Myocyte (in vitro differentiated cells): Measurements from ENCODE around the gene ADAM11. TPM values are rescaled to one million over a fixed set of nuclear protein-coding genes. Genes with fewer than 3 reads are reported as not detected.
A peak's percentile ranks its signal among the peaks of the same experiment; 100 is the strongest.
"Not testable (repeated sequence)": the region's sequence is repeated elsewhere in the genome, so short reads cannot be mapped to it uniquely, and the experiment has no call there.

Experiments used
- DNase-seq: peaks from one replicate; pipeline ENCODE4 v3.0.0-alpha.2; 2012; ENCODE audit warnings: low read depth
- total RNA-seq: library from RNA; depleted of rRNA; stranded (reverse); fragments of >200 nt; gene quantifications from 2 replicates; pipeline ENCODE4 v1.2.3, GENCODE V29; 2014

Gene ADAM11
- total RNA-seq, 1 donor from 2014 or later: 0.16 TPM

- peak; percentile 59 for DNase-seq
Measured at GRCh38 chr17:44794851-44795413, 36.1 kb downstream of the ADAM11 start.

GRCh38 chr17:44795421-44795820, 36.6 kb downstream of the ADAM11 start:
- DNase-seq: no peak

- DNase-seq: no peak
Measured at GRCh38 chr17:44795928-44796327, 37.1 kb downstream of the ADAM11 start.

- no peak for DNase-seq
Measured at GRCh38 chr17:44796731-44797130, 37.9 kb downstream of the ADAM11 start.

- no peak for DNase-seq
Measured at GRCh38 chr17:44797802-44798201, 39.0 kb downstream of the ADAM11 start.

- DNase-seq: no peak
Measured at GRCh38 chr17:44798356-44798755, 39.6 kb downstream of the ADAM11 start.

GRCh38 chr17:44801880-44802279, 43.1 kb downstream of the ADAM11 start:
- DNase-seq: no peak

- DNase-seq: no peak
Measured at GRCh38 chr17:44804302-44805089, 45.7 kb downstream of the ADAM11 start.

GRCh38 chr17:44807093-44807816, 48.5 kb downstream of the ADAM11 start:
- DNase-seq: no peak

GRCh38 chr17:44807817-44808155, 49.0 kb downstream of the ADAM11 start:
- no peak for DNase-seq

GRCh38 chr17:44808156-44808555, 49.4 kb downstream of the ADAM11 start:
- no peak for DNase-seq

GRCh38 chr17:44808656-44809388, 50.0 kb downstream of the ADAM11 start:
- DNase-seq: not testable (repeated sequence)

GRCh38 chr17:44812263-44812662, 53.5 kb downstream of the ADAM11 start:
- no peak for DNase-seq

GRCh38 chr17:44818508-44818907, 59.7 kb downstream of the ADAM11 start:
- DNase-seq: not testable (repeated sequence)

- peak; percentile 61 for DNase-seq
Measured at GRCh38 chr17:44820631-44821212, 61.9 kb downstream of the ADAM11 start.

- not testable (repeated sequence) for DNase-seq
Measured at GRCh38 chr17:44825236-44825635, 66.4 kb downstream of the ADAM11 start.

- DNase-seq: no peak
Measured at GRCh38 chr17:44826123-44826790, 67.5 kb downstream of the ADAM11 start.

- DNase-seq: no peak
Measured at GRCh38 chr17:44827863-44828262, 69.1 kb downstream of the ADAM11 start.

- no peak for DNase-seq
Measured at GRCh38 chr17:44828919-44829522, 70.2 kb downstream of the ADAM11 start.
